KMS-11 (cell line): ENCODE measurements around the gene ATL2.

Experiments
- H2AFZ ChIP-seq: fragments of 200-600 bp; sonication (generic); 2 replicates; pipeline ENCODE4 v1.6.1; 2016; ENCODE audit warnings: antibody characterized with exemption, mixed run types, low read depth
- H3K27ac ChIP-seq: fragments of 200-600 bp; sonication (generic); 2 replicates; pipeline ENCODE4 v1.6.1; 2016; ENCODE audit warnings: mild to moderate bottlenecking, mixed run types
- H3K27me3 ChIP-seq: fragments of 200-600 bp; sonication (generic); 2 replicates; pipeline ENCODE4 v1.6.1; 2017; ENCODE audit warnings: mild to moderate bottlenecking, low read depth, mixed run types, moderate library complexity; ENCODE audit not compliant: insufficient read depth
- H3K36me3 ChIP-seq: fragments of 200-600 bp; sonication (generic); 2 replicates; pipeline ENCODE4 v1.6.1; 2017; ENCODE audit warnings: mild to moderate bottlenecking, mixed run types; ENCODE audit not compliant: insufficient read depth
- H3K4me1 ChIP-seq: fragments of 200-600 bp; sonication (generic); 2 replicates; pipeline ENCODE4 v1.6.1; 2016; ENCODE audit warnings: mild to moderate bottlenecking, low read depth, mixed run types; ENCODE audit not compliant: poor library complexity, severe bottlenecking
- H3K4me2 ChIP-seq: fragments of 200-600 bp; sonication (generic); 2 replicates; pipeline ENCODE4 v1.7.0; 2016; ENCODE audit warnings: mild to moderate bottlenecking, mixed run types
- H3K4me3 ChIP-seq: fragments of 200-600 bp; sonication (generic); IDR thresholded peaks from 2 replicates; pipeline ENCODE4 v1.6.1; 2017; ENCODE audit warnings: low read depth, low read length, mixed read lengths; ENCODE audit not compliant: insufficient read depth
- H3K79me2 ChIP-seq: fragments of 200-600 bp; sonication (generic); 2 replicates; pipeline ENCODE4 v1.6.1; 2016; ENCODE audit warnings: low read depth, mixed run types; ENCODE audit not compliant: insufficient read depth
- H3K9ac ChIP-seq: fragments of 200-600 bp; sonication (generic); 2 replicates; pipeline ENCODE4 v1.6.1; 2016; ENCODE audit warnings: mild to moderate bottlenecking, mixed run types
- H4K20me1 ChIP-seq: fragments of 200-600 bp; sonication (generic); 2 replicates; pipeline ENCODE4 v1.6.1; 2016; ENCODE audit warnings: mild to moderate bottlenecking, mixed run types; ENCODE audit not compliant: insufficient read depth
- CTCF ChIP-seq: fragments of 200-600 bp; sonication (generic); conservative IDR thresholded peaks from 2 replicates; pipeline ENCODE4 v1.6.1; 2017; ENCODE audit warnings: low read depth, mild to moderate bottlenecking, antibody characterized with exemption, low read length, moderate library complexity, mixed read lengths

The ATL2 gene

GRCh38 chr2:38394903-38395341, 17.8 kb upstream of the ATL2 start:
- Histone ChIP-seq H3K9ac (no peak overlapping the region), H3K4me2 (peak overlapping the region; percentile 34), H2AFZ (no peak overlapping the region), H3K79me2 (no peaks in the 10 kb centered on the region), H4K20me1 (no peaks in the 10 kb centered on the region), H3K4me3 (no peak overlapping the region), H3K4me1 (peaks cover 18% of the 10 kb centered on the region), H3K36me3 (no peaks in the 10 kb centered on the region), H3K27ac (no peak overlapping the region), H3K27me3 (no peaks in the 10 kb centered on the region)
- no peak for TF ChIP-seq CTCF

DNA sequence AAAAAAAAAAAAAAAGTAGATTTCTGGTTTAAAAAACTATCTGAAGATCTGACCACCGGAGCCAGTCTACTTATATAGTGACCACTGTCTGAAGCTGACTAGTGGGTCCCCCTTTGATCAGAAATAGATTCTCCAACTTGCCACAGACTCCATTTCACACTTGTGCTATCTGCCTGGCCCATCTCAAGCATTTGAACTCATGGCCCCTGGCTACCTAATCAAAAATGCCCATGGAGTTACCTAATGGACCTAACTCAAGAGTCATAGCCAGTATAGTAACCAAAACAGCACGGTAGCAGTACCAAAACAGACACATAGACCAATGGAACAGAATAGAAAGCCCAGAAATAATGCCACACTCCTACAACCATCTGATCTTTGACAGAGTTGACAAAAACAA, 17.0 kb upstream of the ATL2 start:
- Histone ChIP-seq H3K79me2 (no peaks in the 10 kb centered on the region), H3K9ac (no peak overlapping the region), H3K36me3 (no peaks in the 10 kb centered on the region), H3K27ac (no peak overlapping the region), H3K4me1 (peaks cover 18% of the 10 kb centered on the region), H2AFZ (no peak overlapping the region), H3K4me3 (no peak overlapping the region), H3K4me2 (peak overlapping the region; percentile 34; the same call in 1 of the 2 replicates), H4K20me1 (no peaks in the 10 kb centered on the region), H3K27me3 (no peaks in the 10 kb centered on the region)
- no peak for TF ChIP-seq CTCF

GRCh38 chr2:38390947-38391346, 13.9 kb upstream of the ATL2 start:
- H3K79me2 ChIP-seq, result no peaks in the 10 kb centered on the region
- H3K4me2 ChIP-seq, result no peak overlapping the region
- no peaks in the 10 kb centered on the region for H3K27me3 ChIP-seq
- H3K4me1 ChIP-seq, result peaks cover 18% of the 10 kb centered on the region
- no peak for TF ChIP-seq CTCF
- H3K9ac ChIP-seq, result no peak overlapping the region
- no peak overlapping the region for H3K4me3 ChIP-seq
- H3K27ac ChIP-seq, result no peak overlapping the region
- no peaks in the 10 kb centered on the region for H4K20me1 ChIP-seq
- no peak overlapping the region for H2AFZ ChIP-seq
- H3K36me3 ChIP-seq, result no peaks in the 10 kb centered on the region

GRCh38 chr2:38387887-38388286, 10.8 kb upstream of the ATL2 start:
- Histone ChIP-seq H4K20me1 (no peaks in the 10 kb centered on the region), H3K4me1 (no peaks in the 10 kb centered on the region), H3K27ac (no peak overlapping the region), H3K4me2 (no peak overlapping the region), H3K36me3 (no peaks in the 10 kb centered on the region), H3K79me2 (no peaks in the 10 kb centered on the region), H3K4me3 (no peak overlapping the region), H3K27me3 (no peaks in the 10 kb centered on the region), H2AFZ (no peak overlapping the region), H3K9ac (no peak overlapping the region)
- no peak for TF ChIP-seq CTCF
